HG03060 (cell line): ENCODE measurements around the gene CEP131.

Experiments used
- ATAC-seq: cut with Tn5 transposase; IDR thresholded peaks from one replicate; pipeline ENCODE4 v1.9.1; 2021; ENCODE audit warnings: low read depth, moderate number of reproducible peaks; ENCODE audit not compliant: unreplicated experiment

CEP131 gene

DNA sequence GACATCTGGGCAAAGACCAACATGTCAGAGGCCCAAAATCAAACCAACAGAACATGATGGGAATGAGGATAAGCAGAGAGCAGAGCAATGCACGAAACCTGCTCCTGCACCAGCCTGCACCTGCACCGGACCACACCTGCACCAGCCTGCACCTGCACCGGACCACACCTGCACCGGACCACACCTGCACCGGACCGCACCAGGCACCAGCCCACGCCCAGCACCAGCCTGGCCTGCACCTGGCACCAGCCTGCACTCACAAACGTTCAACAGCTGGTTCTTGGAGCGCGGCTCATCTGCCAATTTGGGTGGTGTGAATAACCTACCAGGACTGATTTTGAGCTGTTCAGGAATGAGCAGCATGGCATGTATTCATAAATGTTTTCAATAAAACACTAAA, 18.2 kb downstream of the CEP131 start:
- no peak for ATAC-seq

DNA sequence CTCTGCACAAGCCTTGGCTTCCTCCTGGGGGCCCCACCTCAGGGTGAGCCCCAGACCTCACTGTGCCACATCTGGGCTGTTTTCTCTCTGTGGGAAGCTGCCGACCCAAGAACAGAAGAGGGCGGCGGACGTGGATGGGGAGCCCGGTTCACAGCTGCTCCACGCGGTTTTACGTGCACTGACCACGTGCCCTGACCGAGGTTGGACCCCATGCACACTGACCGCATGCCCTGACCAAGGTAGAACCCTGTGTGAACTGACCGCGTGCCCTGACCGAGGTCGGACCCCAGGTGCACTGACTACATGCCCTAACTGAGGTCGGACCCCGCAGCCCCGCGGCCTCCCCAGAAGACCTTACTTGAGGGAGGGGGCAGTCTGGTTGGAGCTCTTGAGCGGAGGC, 19.6 kb downstream of the CEP131 start:
- no peak for ATAC-seq

- no peak for ATAC-seq
These were observed 20.4 kb downstream of the CEP131 start for GRCh38 chr17:81202318-81202717.

- ATAC-seq: no peak
These were observed 21.8 kb downstream of the CEP131 start for GRCh38 chr17:81200695-81201580.

DNA sequence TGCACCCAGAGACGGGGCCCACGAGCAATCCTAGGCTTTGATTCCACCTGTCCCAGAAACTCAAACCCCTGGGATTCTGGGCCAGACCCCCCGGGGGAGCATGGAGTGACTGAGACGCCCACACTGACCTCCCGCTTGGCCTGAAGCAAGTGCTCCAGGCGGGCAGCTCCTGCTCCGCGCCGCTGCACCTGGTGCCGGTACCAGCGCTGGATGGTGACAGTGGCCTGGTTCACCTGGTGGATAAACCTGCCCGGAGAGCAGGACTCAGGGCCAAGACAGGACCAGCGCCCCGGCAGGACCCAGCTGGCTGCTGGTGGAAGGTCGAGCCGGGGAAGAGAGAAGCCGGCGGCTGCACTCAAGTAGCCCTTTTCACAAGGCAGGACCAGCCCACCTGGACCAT, 22.6 kb downstream of the CEP131 start:
- ATAC-seq: no peak

- no peak for ATAC-seq
These were observed 23.3 kb downstream of the CEP131 start for GRCh38 chr17:81199482-81199830.

- no peak for ATAC-seq
These were observed 23.8 kb downstream of the CEP131 start for GRCh38 chr17:81198826-81199481.

GRCh38 chr17:81197831-81198490, 24.8 kb downstream of the CEP131 start:
- no peak for ATAC-seq

DNA sequence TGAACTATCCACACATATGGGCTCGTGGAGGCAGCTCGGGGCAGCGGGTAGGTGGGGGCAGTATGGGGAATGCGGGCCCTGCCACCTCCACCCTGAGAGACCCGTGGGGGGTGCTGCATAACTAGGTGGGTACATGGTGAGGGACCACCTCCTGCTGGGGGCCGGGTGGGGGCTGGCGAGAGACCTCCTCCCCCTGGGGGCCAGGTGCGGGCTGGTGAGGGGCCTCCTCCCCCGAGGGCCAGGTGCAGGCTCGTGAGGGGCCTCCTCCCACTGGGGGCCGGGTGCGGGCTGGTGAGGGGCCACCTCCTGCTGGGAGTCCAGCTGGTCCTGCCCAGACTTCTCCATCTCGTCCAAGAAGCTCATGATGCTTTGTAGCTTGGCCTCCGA, 25.4 kb downstream of the CEP131 start:
- no peak for ATAC-seq

DNA sequence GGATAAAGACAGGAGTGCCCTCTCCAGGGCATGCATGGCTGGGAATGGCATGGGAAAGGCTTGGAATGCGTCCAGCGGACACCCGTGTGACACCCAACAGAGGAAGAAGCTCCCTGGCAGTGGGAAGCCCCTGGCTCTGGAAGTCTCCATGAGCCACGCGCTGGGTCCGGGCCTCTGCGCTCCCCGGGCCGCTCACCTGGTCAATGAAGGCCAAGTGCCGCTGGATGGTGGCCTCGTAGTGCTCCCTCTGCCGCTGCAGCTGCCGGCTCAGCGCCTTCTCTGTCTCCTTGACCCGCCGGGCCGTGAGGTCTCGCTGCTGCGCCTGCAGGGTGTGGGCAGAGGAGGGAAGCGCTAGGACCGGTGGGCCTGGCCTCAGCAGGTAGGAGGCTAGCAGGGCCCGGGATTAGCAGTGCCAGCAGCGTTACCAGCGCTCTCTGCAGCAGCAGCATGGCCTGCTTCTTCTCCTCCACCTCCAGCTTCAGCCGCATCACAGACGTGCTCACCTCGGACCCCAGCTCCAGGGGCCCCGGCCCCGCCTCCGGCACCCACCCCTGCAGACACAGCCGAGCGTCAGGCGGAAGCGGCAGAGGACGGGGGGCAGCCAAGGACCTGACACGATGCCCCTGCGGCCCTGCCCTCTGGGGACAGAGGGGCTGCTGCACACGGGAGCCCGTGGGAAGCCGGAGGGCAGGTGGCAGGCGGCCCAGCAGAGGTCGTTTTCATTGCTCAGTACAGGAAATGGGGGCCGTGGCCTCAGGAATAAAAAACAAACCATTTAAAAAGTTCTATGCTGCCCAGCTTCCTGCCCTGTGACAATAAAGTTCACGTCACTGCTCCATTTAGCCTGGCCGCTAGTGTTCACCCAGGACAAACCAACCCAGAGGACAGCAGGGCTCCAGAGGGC, 26.0 kb downstream of the CEP131 start:
- no peak for ATAC-seq

DNA sequence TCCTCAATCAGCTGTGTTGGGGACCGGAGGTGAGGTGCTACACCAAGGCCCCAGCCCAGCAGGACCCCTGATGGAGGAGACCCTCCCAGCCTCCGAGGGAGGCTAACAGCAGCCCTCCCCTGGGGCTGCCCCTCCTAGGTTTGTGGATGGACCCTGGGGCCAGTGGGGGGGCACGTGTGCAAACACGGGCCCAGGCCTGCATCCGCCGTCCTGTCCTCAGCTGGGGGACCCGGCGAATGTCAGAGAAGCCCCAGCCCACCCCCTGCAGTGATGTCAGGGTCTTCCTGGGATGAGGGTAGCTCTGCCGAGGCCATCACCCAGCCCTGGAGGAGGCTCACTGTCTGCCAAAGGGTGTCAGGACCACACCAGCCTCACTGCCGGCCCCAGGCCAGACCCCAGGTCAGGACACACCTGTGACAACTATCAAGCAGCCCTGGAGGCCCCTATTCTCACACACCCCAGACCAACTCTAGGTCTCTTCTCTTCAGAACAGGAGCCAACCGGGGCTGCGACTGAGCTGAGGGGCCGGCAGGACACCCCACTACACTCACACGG, 26.7 kb downstream of the CEP131 start:
- ATAC-seq: no peak

DNA sequence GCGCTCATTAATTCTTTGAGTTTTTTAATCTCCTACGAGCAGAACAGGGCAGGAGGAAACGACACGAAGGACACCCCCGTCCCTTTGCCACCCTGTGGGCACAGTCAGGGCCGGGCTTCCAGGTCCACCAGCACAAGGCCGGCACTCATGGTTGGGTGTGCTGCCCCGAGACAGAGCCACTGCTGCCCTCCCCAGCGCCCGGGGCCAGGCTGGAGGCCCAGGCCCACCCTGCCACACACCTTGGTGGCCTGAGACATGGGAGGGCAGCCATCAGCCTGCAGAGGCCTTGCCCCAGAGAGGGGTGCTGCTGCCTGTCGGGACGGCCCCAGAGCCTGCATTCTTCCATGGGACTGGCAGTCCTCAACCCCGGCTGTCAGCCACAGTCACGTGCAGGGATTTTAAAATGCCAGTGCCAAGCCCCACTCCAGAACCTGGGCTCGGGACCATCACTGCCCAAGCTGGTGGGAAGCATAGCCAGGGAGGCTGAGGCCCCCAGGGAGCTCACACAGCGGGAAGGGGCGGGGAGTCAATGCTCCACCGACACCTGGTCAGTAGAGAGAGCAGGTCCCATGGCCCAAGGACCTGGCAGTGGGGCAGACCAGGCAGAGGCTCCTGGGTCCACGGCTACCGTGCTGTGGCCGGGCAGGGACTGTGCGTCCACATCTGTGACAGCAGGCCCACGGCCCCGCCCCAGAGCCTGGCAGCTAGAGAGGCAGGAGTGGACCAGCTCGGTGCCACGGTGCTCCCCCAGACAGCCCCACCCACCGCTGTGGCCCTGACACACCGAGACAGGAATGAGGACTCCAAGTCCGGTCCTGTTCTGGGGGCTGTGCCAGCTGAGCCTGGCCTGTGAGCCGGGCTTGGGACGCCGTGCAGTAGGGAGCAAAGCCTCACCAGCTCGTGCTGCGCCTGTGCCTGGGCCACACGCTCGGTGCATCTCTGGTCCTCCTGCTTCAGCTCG, 27.5 kb downstream of the CEP131 start:
- ATAC-seq: no peak

DNA sequence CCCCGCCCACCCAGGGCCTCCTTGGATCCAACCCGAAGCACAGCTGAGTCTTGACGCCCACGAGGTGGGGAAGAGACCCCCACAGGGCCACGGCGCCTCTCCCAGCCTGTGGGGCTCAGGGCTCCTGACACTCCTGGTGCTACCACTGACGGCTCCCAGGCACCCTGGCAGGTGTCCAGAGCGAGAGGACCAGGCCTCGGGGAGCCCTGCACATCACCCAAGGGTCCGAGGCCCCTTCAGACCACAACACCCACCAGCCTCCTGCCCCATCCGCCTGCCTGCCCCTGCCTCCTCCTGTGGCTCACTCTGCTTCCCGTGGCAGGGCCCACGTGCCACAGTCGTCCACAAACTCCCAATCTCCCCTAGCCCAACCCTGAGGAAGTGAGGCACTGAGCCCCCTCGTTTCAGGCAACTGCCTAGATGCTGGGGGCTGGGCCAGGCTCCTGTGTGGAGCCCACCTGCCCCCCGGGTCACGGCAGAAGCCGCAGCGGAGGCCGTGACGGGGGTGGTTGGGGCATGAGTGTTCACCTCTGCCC, 28.5 kb downstream of the CEP131 start:
- no peak for ATAC-seq

GRCh38 chr17:81193470-81194224, 29.1 kb downstream of the CEP131 start:
- no peak for ATAC-seq

- no peak for ATAC-seq
These were observed 29.7 kb downstream of the CEP131 start for GRCh38 chr17:81193051-81193410.

DNA sequence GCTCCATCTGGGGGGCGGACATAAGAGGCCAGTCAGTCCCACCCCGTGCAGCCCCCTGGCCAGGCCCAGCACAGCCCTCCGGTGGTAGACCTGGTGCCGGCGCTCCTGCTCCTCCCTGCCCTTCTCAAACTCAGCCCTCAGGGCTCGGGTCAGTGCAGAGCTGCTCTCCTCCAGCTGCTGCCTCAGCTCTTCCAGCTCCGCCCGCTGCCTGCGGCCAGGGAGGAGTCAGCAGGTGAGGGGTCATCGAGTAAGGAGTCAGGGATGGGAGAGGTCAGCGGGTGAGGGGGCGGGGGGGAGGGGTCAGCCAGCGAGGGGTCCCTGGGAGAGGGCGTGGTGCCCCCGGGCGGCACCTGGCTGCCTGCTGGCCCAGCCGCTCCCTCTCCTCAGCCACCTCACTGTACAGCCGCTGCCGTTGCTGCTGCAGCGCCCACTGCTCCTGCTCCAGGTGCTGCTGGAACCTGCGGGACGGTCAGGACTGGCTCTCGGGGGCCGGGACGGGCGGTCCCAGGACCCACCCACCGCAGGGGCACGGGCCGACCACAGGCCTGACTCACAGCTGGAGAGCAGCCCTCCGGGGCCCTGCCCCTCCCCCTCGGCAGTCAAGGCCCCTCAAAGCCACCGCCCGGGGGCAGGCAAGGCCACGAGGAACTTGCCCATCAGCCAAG, 30.2 kb downstream of the CEP131 start:
- no peak for ATAC-seq

GRCh38 chr17:81191646-81192045, 31.1 kb downstream of the CEP131 start:
- ATAC-seq: no peak

- ATAC-seq: no peak
These were observed 31.6 kb downstream of the CEP131 start for GRCh38 chr17:81191116-81191515.
